Measurements from ENCODE around the gene PTH1R. TPM values are rescaled to one million over a fixed set of nuclear protein-coding genes. Genes with fewer than 3 reads are reported as not detected.

PTH1R gene
- total and polyA plus RNA-seq, 8 donors = 2.6 to 22.4 (median 3.8) TPM

DNA sequence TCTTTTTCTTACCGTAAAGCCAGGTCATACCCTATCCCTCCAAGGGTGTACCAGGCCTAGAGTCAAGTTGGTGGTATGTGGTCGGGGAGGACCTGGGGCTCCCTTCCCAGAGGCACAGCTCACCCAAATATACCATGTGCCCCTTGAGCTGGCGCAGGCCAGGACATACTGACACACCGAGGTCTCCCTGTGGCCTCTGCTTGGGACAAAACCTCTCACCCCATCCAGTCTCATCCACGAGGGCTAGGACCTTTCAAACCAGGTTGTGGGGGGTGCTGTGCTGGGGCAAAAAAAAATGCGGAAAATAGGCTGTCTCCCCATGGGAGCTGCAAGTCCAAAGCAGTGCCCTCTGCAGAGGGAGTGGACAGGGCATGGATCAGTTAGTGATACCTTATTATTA lies 22.8 kb downstream of the PTH1R start:
- TF ChIP-seq EP300 (IDR thresholded peaks at IDR 0.05) = no peak
- no peak for TF ChIP-seq POLR2A (IDR thresholded peaks at IDR 0.05)
- TF ChIP-seq POLR2AphosphoS5 (IDR thresholded peaks at IDR 0.05) = no peak
- TF ChIP-seq, protein P1, sequence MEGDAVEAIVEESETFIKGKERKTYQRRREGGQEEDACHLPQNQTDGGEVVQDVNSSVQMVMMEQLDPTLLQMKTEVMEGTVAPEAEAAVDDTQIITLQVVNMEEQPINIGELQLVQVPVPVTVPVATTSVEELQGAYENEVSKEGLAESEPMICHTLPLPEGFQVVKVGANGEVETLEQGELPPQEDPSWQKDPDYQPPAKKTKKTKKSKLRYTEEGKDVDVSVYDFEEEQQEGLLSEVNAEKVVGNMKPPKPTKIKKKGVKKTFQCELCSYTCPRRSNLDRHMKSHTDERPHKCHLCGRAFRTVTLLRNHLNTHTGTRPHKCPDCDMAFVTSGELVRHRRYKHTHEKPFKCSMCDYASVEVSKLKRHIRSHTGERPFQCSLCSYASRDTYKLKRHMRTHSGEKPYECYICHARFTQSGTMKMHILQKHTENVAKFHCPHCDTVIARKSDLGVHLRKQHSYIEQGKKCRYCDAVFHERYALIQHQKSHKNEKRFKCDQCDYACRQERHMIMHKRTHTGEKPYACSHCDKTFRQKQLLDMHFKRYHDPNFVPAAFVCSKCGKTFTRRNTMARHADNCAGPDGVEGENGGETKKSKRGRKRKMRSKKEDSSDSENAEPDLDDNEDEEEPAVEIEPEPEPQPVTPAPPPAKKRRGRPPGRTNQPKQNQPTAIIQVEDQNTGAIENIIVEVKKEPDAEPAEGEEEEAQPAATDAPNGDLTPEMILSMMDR (IDR thresholded peaks at IDR 0.05) = no peak
- Histone ChIP-seq H3K36me3 (no peaks in the 10 kb centered on the region), H3K27ac (no peak overlapping the region), H3K4me3 (no peak overlapping the region), H3K27me3 (peaks cover 0 to 36% (median 15%) of the 10 kb centered on the region in 3 donors), H3K4me1 (peaks cover 10 to 17% (median 12%) of the 10 kb centered on the region in 4 donors), H3K9me3 (no peaks in the 10 kb centered on the region)
- no peak for DNase-seq
- 92 to 97% (median 93%) methylated on average over 6 of the region's 6 CpGs for WGBS, 5 donors
- intact Hi-C loops (cut with DNase I; ENCODE audit: low total_unique reads) = loop anchor here (5.0 kb wide), 1 partner anchor 193 kb away; no protein-coding TSS in a partner anchor

DNA sequence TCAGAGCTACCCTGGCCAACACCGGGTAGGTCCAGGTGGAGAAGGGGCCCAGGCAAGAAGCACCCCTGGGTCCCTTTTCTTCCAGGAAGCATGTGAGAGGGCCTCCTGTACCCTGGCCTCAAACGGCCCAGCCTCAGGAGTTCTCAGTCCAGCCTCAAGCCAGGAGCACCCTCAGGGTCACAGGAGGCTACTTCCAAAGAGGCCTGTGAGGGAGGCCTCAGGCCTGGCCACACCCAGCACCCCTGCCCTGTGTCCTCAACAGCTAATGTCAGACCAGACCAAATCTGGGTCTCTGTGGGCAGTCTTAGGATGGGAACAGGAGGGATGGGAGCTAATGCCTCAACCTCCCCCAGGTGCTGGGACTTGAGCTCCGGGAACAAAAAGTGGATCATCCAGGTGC lies 23.5 kb downstream of the PTH1R start:
- 71 to 100% (median 81%) methylated on average over 1 to 3 of the region's 3 CpGs; no CpG with 5 or more reads in 1 of the 5 donors for WGBS, 5 donors
- Histone ChIP-seq H3K4me1 (peaks cover 10 to 17% (median 12%) of the 10 kb centered on the region in 4 donors), H3K9me3 (no peaks in the 10 kb centered on the region), H3K27me3 (peaks cover 0 to 36% (median 15%) of the 10 kb centered on the region in 3 donors), H3K36me3 (no peaks in the 10 kb centered on the region), H3K27ac (no peak overlapping the region), H3K4me3 (no peak overlapping the region)
- DNase-seq = no peak
- intact Hi-C loops (cut with DNase I; ENCODE audit: low total_unique reads) = loop anchor here (5.0 kb wide), 1 partner anchor 194 kb away; no protein-coding TSS in a partner anchor
- TF ChIP-seq, protein P1 (IDR thresholded peaks at IDR 0.05) = no peak
- TF ChIP-seq POLR2AphosphoS5 (IDR thresholded peaks at IDR 0.05) (no peak), EP300 (IDR thresholded peaks at IDR 0.05) (no peak), POLR2A (IDR thresholded peaks at IDR 0.05) (no peak)

DNA sequence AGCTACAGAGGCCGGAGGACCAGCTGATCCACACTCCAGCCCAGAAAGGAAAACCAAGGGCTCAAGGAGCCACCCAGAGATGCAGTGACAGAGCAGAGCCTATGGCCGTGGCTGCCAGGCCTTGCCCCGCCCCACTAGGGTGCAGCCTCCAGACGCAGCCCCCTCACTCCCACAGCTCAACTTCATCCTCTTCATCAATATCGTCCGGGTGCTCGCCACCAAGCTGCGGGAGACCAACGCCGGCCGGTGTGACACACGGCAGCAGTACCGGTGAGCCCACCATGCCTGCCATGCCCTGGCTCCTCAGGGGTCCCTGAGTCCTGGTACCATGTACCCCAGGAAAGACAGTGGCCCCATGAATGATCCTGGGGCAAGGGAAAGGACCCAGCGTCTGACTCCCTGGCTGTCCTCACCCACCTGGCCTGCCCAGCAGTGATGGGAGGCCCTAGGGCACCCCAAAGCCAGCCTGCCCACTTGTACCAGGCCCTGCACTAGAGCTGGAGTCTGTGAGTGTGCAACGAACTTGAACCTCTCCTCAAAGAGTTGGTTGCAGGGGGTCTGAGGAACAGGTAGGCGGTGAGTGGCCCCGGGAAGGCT lies 24.2 kb downstream of the PTH1R start:
- Histone ChIP-seq H3K27me3 (peaks cover 0 to 32% (median 15%) of the 10 kb centered on the region in 3 donors), H3K36me3 (no peaks in the 10 kb centered on the region), H3K27ac (no peak overlapping the region), H3K4me3 (no peak overlapping the region), H3K9me3 (no peaks in the 10 kb centered on the region), H3K4me1 (peaks cover 10 to 17% (median 12%) of the 10 kb centered on the region in 4 donors)
- intact Hi-C loops (cut with DNase I; ENCODE audit: low total_unique reads) = loop anchor here (5.0 kb wide), 1 partner anchor 194 kb away; no protein-coding TSS in a partner anchor
- DNase-seq = no peak
- no peak for TF ChIP-seq POLR2AphosphoS5 (IDR thresholded peaks at IDR 0.05)
- TF ChIP-seq, protein P1 (IDR thresholded peaks at IDR 0.05) = no peak
- no peak for TF ChIP-seq POLR2A (IDR thresholded peaks at IDR 0.05)
- no peak for TF ChIP-seq EP300 (IDR thresholded peaks at IDR 0.05)
- 90 to 98% (median 92%) methylated on average over 4 to 17 of the region's 17 CpGs for WGBS, 5 donors

DNA sequence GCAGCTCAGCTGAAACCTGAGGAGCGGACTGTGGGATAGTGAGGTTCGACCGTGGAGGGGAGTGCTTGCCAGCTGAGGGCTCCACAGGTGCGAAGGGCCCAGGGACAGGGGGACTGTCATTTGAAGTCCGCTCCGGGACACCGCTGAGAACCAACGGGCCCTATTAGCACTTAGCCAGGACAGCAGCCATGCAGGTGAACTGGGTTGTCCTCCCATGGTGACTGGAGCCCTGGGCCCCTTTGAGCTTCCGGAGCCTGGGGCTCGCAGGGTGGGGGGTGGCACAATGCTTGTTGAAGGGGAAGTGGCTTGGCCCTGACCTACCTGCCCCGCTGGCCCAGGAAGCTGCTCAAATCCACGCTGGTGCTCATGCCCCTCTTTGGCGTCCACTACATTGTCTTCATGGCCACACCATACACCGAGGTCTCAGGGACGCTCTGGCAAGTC lies 24.7 kb downstream of the PTH1R start:
- Histone ChIP-seq H3K27ac (no peak overlapping the region), H3K27me3 (peaks cover 0 to 29% (median 15%) of the 10 kb centered on the region in 3 donors), H3K9me3 (no peaks in the 10 kb centered on the region), H3K4me1 (peaks cover 10 to 17% (median 12%) of the 10 kb centered on the region in 4 donors), H3K4me3 (no peak overlapping the region), H3K36me3 (no peaks in the 10 kb centered on the region)
- intact Hi-C loops (cut with DNase I; ENCODE audit: low total_unique reads) = loop anchor here (5.0 kb wide), 1 partner anchor 195 kb away; no protein-coding TSS in a partner anchor
- WGBS, 5 donors = 88 to 93% (median 89%) methylated on average over 13 to 15 of the region's 15 CpGs
- peak in 1 of 2 donors; percentile 4 for DNase-seq
- TF ChIP-seq EP300 (IDR thresholded peaks at IDR 0.05) (no peak), POLR2AphosphoS5 (IDR thresholded peaks at IDR 0.05) (no peak), POLR2A (IDR thresholded peaks at IDR 0.05) (no peak)
- TF ChIP-seq, protein P1 (IDR thresholded peaks at IDR 0.05) = no peak

Measured in stomach (tissue), 9 donors.